ENCODE data around the gene FAM111B.
"Not testable (repeated sequence)": the region's sequence is repeated elsewhere in the genome, so short reads cannot be mapped to it uniquely, and the experiment has no call there.

The FAM111B gene

DNA sequence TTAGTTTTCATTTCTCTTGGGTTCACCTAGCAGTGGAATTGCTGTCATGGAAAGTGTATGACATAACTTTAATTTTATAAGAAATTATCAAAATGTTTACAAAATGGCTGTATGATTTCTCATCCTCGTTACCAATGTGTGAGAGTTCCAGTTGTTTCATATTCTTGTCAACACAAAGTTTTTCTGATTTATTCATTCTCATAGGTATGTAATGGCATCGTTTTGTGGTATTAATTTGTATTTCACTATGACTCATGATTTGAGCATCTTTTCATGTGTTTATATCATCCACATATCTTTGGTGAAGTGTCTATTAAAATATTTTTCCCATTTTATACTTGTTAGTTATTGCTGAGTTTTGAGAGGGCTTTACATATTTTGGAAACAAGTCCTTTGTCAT is 5.5 kb downstream of the FAM111B start:
- Histone ChIP-seq H3K27ac (ENCODE audit: low read length) (no peak overlapping the region), H3K36me3 (ENCODE audit: control insufficient read depth, insufficient read depth, low read length) (peaks cover 4% of the 10 kb centered on the region; the same call in 1 of the 2 replicates), H3K4me1 (ENCODE audit: control insufficient read depth, insufficient read depth, low read length) (no peaks in the 10 kb centered on the region), H3K9me3 (ENCODE audit: control insufficient read depth, insufficient read depth, low read length) (no peaks in the 10 kb centered on the region), H3K4me3 (ENCODE audit: low read length) (no peak overlapping the region), H3K27me3 (ENCODE audit: control insufficient read depth, insufficient read depth, low read length) (no peaks in the 10 kb centered on the region)
- no peak for DNase-seq (ENCODE audit: low read depth, low spot score)
- WGBS (ENCODE audit: insufficient coverage, insufficient read length), result no CpG with 5 or more reads among the region's 2 CpGs

DNA sequence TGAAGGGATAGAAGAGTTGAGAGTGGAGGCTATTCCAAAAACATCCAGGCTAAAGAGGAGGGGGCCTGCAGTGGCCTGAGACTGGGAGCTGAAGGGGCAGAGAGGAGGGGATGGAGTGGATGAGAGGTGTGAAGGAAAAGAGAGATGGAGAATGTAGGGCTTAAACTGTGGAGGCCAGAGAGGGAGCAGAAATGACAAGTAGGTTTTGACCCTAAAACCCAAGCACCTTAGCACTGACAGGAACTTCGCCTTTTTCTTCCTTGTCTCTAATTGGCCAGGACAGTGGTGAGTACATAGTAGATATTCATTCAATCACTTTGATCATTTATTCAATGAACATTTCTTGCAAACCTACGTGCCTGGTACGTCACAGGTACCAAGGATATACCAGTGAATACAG is 7.3 kb downstream of the FAM111B start:
- H3K9me3 ChIP-seq (ENCODE audit: control insufficient read depth, insufficient read depth, low read length), result no peaks in the 10 kb centered on the region; the same call in 1 of the 2 replicates
- H3K27ac ChIP-seq (ENCODE audit: low read length), result no peak overlapping the region
- no peak overlapping the region for H3K4me3 ChIP-seq (ENCODE audit: low read length)
- no peak for DNase-seq (ENCODE audit: low read depth, low spot score)
- no peaks in the 10 kb centered on the region for H3K4me1 ChIP-seq (ENCODE audit: control insufficient read depth, insufficient read depth, low read length)
- no peaks in the 10 kb centered on the region for H3K27me3 ChIP-seq (ENCODE audit: control insufficient read depth, insufficient read depth, low read length)
- H3K36me3 ChIP-seq (ENCODE audit: control insufficient read depth, insufficient read depth, low read length), result peaks cover 4% of the 10 kb centered on the region; the same call in 1 of the 2 replicates
- WGBS (ENCODE audit: insufficient coverage, insufficient read length), result no CpG with 5 or more reads among the region's 3 CpGs

DNA sequence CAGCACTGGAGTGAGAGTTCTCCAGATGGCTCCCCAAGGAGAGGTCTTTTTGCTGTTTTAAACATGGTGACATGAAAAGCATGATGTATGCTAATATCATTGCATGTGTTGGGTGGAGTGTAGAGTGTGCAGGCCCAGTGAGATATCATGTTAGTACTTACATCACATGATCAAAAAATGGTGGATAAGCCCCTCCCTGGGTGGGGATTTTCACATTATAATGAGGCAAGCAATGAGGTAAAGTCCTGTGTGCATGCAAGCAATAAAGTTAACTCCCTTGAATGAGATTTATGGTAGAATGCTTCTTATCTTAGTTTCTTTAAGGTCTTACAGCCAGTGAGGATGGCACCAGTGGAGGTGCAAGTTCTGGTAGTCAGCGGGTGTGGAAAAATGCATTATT is 8.5 kb downstream of the FAM111B start:
- Histone ChIP-seq H3K9me3 (ENCODE audit: control insufficient read depth, insufficient read depth, low read length) (no peaks in the 10 kb centered on the region; the same call in 1 of the 2 replicates), H3K4me1 (ENCODE audit: control insufficient read depth, insufficient read depth, low read length) (no peaks in the 10 kb centered on the region), H3K36me3 (ENCODE audit: control insufficient read depth, insufficient read depth, low read length) (peaks cover 4% of the 10 kb centered on the region; the same call in 1 of the 2 replicates), H3K4me3 (ENCODE audit: low read length) (no peak overlapping the region), H3K27ac (ENCODE audit: low read length) (no peak overlapping the region), H3K27me3 (ENCODE audit: control insufficient read depth, insufficient read depth, low read length) (no peaks in the 10 kb centered on the region)
- WGBS (ENCODE audit: insufficient coverage, insufficient read length), result no CpG with 5 or more reads among the region's 1 CpG
- no peak for DNase-seq (ENCODE audit: low read depth, low spot score)

DNA sequence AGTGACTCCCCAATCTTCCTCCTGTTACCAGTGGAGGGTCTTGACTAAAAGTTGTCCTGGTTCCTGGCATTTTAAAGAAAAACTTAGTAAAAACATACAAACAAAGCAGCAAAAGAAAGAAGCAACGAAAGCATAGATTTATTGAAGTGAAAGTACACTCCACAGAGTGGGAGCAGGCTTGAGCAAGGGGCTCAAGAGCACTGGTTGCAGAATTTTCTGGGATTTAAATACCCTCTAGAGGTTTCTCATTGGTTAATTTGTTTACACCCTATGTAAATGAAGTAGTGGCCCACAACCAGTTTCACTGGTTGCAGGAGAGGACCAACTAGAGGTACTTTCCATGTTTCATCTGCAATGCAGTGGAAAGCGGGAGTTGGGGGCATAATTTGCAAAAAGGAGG is 10.7 kb downstream of the FAM111B start:
- H3K27me3 ChIP-seq (ENCODE audit: control insufficient read depth, insufficient read depth, low read length), result no peaks in the 10 kb centered on the region
- H3K36me3 ChIP-seq (ENCODE audit: control insufficient read depth, insufficient read depth, low read length), result peaks cover 4% of the 10 kb centered on the region; the same call in 1 of the 2 replicates
- no peaks in the 10 kb centered on the region; the same call in 1 of the 2 replicates for H3K9me3 ChIP-seq (ENCODE audit: control insufficient read depth, insufficient read depth, low read length)
- H3K4me3 ChIP-seq (ENCODE audit: low read length), result no peak overlapping the region
- no peak for DNase-seq (ENCODE audit: low read depth, low spot score)
- no peaks in the 10 kb centered on the region for H3K4me1 ChIP-seq (ENCODE audit: control insufficient read depth, insufficient read depth, low read length)
- no CpG with 5 or more reads among the region's 2 CpGs for whole genome bisulfite sequencing (ENCODE audit: insufficient coverage, insufficient read length)
- no peak overlapping the region for H3K27ac ChIP-seq (ENCODE audit: low read length)

DNA sequence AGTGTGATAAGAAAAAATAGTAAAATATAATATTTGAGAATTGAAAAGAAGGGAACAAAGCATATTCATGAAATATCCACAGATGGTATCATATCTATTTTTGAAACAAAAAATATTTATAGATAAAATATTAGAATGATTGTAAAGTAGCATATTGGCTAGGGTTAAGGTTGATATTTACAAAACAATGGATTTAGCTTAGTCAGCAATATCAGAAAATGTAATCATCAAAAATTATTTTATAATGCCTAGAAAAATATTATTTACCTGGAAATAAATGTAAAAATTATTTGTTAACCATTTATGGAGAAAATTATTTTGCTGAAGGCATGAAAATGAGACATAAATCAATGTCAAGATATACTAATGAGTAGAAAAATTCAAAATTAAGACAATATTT is 12.8 kb downstream of the FAM111B start:
- H3K27ac ChIP-seq (ENCODE audit: low read length), result no peak overlapping the region
- no peaks in the 10 kb centered on the region for H3K4me1 ChIP-seq (ENCODE audit: control insufficient read depth, insufficient read depth, low read length)
- no peaks in the 10 kb centered on the region; the same call in 1 of the 2 replicates for H3K9me3 ChIP-seq (ENCODE audit: control insufficient read depth, insufficient read depth, low read length)
- peaks cover 4% of the 10 kb centered on the region; the same call in 1 of the 2 replicates for H3K36me3 ChIP-seq (ENCODE audit: control insufficient read depth, insufficient read depth, low read length)
- no peaks in the 10 kb centered on the region for H3K27me3 ChIP-seq (ENCODE audit: control insufficient read depth, insufficient read depth, low read length)
- H3K4me3 ChIP-seq (ENCODE audit: low read length), result no peak overlapping the region
- no peak for DNase-seq (ENCODE audit: low read depth, low spot score)

DNA sequence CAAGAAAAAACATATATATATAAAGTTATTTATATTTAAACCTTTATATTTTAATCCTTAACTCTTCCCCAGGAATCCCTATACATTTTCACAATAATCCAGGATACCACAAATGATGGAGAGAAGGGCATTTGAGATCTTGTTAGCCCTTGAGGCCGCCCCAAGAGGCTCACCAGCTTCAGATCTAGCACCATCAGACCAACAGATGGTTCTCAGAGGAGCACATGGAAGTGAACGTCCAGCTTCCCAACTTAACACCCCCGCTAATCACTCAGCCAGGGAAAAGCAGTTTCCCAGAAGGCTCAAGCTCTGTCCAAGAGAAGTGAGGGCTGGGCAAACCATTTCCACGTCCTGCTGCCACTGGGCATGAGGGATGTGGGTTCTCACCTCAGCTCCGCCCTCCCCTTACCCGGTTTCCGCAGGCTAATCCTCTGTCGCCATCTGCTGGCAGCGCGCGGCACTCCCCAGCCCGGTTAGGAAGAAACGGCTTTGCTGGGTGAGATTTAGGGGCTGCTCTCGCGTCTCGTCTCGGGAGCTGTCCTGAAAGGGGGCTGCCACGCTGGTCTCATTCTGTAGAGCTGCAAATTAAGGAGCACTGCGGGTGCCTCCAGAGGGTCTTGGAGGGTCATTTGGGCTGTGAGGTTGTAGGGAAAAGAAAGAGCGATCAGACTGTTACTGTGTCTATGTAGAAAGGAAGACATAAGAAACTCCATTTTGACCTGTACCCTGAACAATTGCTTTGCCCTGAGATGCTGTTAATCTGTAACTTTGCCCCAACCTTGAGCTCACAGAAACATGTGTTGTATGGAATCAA is 28.8 kb downstream of the FAM111B start:
- peak; percentile 55 for DNase-seq (ENCODE audit: low read depth, low spot score)
- no CpG with 5 or more reads among the region's 20 CpGs for WGBS (ENCODE audit: insufficient coverage, insufficient read length)

DNA sequence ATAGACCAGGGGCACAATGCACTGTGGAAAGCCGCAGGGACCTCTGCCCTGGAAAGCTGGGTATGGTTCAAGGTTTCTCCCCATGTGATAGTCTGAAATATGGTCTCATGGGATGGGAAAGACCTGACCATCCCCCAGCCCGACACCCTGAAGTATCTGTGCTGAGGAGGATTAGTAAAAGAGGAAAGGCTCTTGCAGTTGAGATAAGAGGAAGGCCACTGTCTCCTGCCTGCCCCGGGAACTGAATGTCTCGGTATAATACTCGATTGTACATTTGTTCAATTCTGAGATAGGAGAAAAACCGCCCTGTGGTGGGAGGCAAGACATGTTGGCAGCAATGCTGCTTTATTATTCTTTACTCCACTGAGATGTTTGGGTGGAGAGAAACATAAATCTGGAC is 29.5 kb downstream of the FAM111B start:
- H3K36me3 ChIP-seq (ENCODE audit: control insufficient read depth, insufficient read depth, low read length); H3K27me3 ChIP-seq (ENCODE audit: control insufficient read depth, insufficient read depth, low read length); H3K4me3 ChIP-seq (ENCODE audit: low read length); H3K9me3 ChIP-seq (ENCODE audit: control insufficient read depth, insufficient read depth, low read length); H3K27ac ChIP-seq (ENCODE audit: low read length); DNase-seq (ENCODE audit: low read depth, low spot score); H3K4me1 ChIP-seq (ENCODE audit: control insufficient read depth, insufficient read depth, low read length): not testable (repeated sequence)
- no CpG with 5 or more reads among the region's 6 CpGs for WGBS (ENCODE audit: insufficient coverage, insufficient read length)

More for the DNA sequence above, 28.8 kb downstream of the FAM111B start:
- H3K27me3 ChIP-seq (ENCODE audit: control insufficient read depth, insufficient read depth, low read length), result no peaks in the 10 kb centered on the region
- no peaks in the 10 kb centered on the region for H3K4me1 ChIP-seq (ENCODE audit: control insufficient read depth, insufficient read depth, low read length)
- H3K4me3 ChIP-seq (ENCODE audit: low read length), result no peak overlapping the region
- 0 out of 2 replicates have a peak, but pooled peaks cover 3% of the 10 kb centered on the region for H3K36me3 ChIP-seq (ENCODE audit: control insufficient read depth, insufficient read depth, low read length)
- no peak overlapping the region for H3K27ac ChIP-seq (ENCODE audit: low read length)
- peaks cover 3% of the 10 kb centered on the region for H3K9me3 ChIP-seq (ENCODE audit: control insufficient read depth, insufficient read depth, low read length)

DNA sequence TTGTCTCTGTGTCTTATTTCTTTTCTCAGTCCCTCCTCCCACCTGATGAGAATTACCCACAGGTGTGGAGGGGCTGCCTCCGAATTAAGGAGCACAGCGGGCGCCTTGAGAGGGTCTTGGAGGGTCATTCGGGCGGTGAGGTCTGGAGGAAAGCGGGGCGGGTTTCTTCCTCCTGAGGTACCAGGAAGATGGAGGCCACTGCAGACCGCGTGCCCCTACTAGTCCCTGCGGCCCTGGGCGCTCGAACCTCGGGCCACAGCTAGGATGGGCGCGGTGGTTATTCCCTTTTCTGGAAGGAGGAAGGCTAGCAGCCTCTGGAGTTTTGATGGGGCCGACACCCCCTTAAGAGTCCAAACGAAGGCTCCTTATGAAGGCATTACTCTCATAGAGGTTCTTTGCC is 30.2 kb downstream of the FAM111B start:
- no CpG with 5 or more reads among the region's 17 CpGs for WGBS (ENCODE audit: insufficient coverage, insufficient read length)
- DNase-seq (ENCODE audit: low read depth, low spot score), result no peak
- H3K36me3 ChIP-seq (ENCODE audit: control insufficient read depth, insufficient read depth, low read length), result no peaks in the 10 kb centered on the region

DNA sequence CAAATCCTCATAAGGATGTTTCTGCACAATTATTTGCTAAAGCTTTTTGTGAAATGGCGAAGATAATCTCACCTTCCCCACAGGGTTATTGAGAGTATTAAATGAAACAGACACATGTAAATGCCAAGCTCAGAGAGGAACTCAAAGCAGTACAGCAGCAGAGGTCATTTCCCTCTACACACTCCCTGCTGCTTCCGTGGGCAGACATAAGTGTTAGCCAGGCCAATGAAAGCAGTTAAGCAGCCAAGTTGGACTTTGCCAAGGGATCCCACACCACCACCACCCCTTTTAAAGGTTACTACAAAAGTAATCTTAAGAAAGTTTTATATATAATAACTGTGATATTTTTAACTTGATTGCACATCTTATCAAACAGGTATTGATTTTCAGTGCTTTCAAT is 31.6 kb downstream of the FAM111B start:
- H3K4me1 ChIP-seq (ENCODE audit: control insufficient read depth, insufficient read depth, low read length), result no peaks in the 10 kb centered on the region
- WGBS (ENCODE audit: insufficient coverage, insufficient read length), result no CpG with 5 or more reads among the region's 2 CpGs
- no peak for DNase-seq (ENCODE audit: low read depth, low spot score)
- H3K9me3 ChIP-seq (ENCODE audit: control insufficient read depth, insufficient read depth, low read length), result no peaks in the 10 kb centered on the region
- no peak overlapping the region for H3K27ac ChIP-seq (ENCODE audit: low read length)
- H3K36me3 ChIP-seq (ENCODE audit: control insufficient read depth, insufficient read depth, low read length), result no peaks in the 10 kb centered on the region
- H3K27me3 ChIP-seq (ENCODE audit: control insufficient read depth, insufficient read depth, low read length), result no peaks in the 10 kb centered on the region
- H3K4me3 ChIP-seq (ENCODE audit: low read length), result no peak overlapping the region

More for the DNA sequence above, 30.2 kb downstream of the FAM111B start:
- Histone ChIP-seq H3K4me1 (ENCODE audit: control insufficient read depth, insufficient read depth, low read length) (no peaks in the 10 kb centered on the region), H3K4me3 (ENCODE audit: low read length) (no peak overlapping the region), H3K27me3 (ENCODE audit: control insufficient read depth, insufficient read depth, low read length) (no peaks in the 10 kb centered on the region), H3K27ac (ENCODE audit: low read length) (no peak overlapping the region), H3K9me3 (ENCODE audit: control insufficient read depth, insufficient read depth, low read length) (no peaks in the 10 kb centered on the region)

DNA sequence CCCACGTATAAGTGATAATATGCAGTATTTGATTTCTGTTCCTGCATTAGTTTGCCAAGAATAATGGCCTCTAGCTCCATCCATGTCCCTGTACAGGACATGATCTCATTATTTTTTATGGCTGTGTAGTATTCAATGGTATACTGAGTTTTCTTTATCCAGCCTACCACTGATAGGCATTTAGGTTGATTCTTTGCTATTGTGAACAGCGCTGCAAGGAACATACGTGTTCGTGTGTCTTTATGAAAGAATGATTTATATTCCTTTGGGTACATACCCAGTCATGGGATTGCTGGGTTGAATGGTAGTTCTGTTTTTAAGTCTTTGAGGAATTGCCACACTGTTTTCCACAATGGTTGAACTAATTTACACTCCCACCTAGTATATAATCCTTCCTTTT is 34.2 kb downstream of the FAM111B start:
- no peaks in the 10 kb centered on the region for H3K27me3 ChIP-seq (ENCODE audit: control insufficient read depth, insufficient read depth, low read length)
- no peak overlapping the region for H3K27ac ChIP-seq (ENCODE audit: low read length)
- DNase-seq (ENCODE audit: low read depth, low spot score), result no peak
- H3K4me3 ChIP-seq (ENCODE audit: low read length), result no peak overlapping the region
- no CpG with 5 or more reads among the region's 4 CpGs for WGBS (ENCODE audit: insufficient coverage, insufficient read length)
- H3K4me1 ChIP-seq (ENCODE audit: control insufficient read depth, insufficient read depth, low read length), result no peaks in the 10 kb centered on the region
- H3K36me3 ChIP-seq (ENCODE audit: control insufficient read depth, insufficient read depth, low read length), result no peaks in the 10 kb centered on the region
- H3K9me3 ChIP-seq (ENCODE audit: control insufficient read depth, insufficient read depth, low read length), result no peaks in the 10 kb centered on the region

Measured in iPS DF 6.9 (cell line).